NCI-H146 treated with DMSO at 0.1 percent for 48 hours (cell line): Measurements from ENCODE around the gene RRAD.

Source experiments
- DNase-seq: peaks from one replicate; lab custom pipeline; 2025; ENCODE audit not compliant: unreplicated experiment; lab: John Stamatoyannopoulos, UW

RRAD gene

DNA sequence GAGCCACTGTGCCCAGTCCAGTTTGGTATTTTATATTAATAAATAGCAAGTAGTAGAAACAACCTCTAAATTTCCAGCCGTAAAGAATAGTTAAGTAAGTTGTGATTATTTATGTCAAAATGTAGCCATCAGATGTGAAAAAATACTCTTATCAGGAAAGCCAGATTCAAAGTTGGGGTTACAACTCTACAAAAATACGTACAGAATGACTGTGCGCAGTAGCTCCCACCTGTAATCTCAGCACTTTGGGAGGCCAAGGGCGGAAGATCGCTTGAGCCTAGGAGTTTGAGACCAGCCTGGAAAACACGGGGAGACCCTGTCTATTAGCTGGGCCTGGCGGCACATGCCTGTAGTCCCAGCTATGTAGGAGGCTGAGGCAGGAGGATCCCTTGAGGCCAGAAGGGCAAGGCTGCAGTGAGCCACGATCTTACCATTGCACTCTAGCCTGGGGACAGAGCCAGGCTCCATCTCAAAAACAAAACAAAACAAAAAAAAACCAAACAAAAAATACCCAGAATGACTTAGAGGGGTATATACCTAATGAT is 43.3 kb downstream of the RRAD start:
- no peak for DNase-seq

GRCh38 chr16:66881560-66881959 is 43.8 kb downstream of the RRAD start:
- DNase-seq = no peak

- DNase-seq = peak; percentile 0
Measured at GRCh38 chr16:66881014-66881417, 44.3 kb downstream of the RRAD start.

DNA sequence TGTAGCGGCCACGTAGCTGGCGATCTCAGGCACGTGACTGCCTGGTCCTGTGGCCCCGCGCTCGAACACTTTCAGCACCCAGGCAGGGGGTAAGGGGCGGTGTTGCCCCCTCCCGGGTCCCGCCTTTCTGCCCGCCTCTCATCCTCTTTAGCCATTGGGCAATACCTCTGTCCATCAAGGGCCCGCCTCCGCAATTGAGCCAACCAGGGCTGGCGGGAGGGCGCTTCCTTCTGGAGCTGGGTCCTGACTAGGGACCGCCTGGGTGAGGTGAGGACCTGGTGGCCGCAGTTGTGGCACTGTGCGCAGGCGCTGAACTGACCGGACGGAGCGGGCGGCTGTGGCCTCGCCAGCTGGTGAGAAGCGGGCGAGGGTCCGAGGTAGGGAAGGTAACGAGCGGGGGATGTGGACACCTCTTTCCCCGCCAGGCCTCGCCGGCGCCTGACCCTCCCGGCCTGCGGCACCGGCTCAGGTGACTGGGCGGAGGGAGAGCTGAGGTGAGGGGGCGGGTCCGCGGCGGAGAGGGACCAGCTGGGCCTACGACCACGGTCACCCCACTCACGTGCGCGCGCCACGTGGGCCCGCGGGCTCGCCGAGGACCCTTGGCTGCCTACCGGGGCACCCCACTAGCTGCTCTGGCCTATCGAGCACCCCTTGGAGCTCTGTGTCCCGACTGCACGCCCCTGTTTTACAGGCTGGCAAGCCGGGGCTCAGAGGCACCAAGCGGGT is 44.9 kb downstream of the RRAD start, which contains the start of gene PDP2:
TSS of gene PDP2 (plus strand) at position 228 of the 726 bp plus-strand sequence. CDS start 3,770 bp downstream, outside the sequence.
- peak; percentile 86 for DNase-seq

- DNase-seq = no peak
Measured at GRCh38 chr16:66878067-66878466, 47.3 kb downstream of the RRAD start.

- DNase-seq = no peak
Measured at GRCh38 chr16:66874079-66874775, 51.1 kb downstream of the RRAD start.

DNA sequence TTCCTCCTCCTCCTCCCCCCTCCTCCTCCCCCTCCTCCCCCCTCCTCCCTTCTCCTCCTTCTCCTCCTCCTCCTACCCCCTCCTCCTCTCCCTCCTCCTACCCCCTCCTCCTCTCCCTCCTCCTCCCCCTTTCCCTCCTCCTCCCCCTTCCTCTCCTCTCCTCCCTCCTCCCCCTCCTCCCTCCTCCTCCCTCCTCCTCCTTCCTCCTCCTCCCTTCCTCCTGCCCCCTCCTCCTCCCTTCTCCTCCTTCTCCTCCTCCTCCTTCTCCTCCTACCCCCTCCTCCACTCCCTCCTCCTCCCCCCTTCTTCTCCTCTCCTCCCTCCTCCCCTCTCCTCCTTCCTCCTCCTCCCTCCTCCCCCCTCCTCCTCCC is 51.7 kb downstream of the RRAD start:
- DNase-seq = no peak

DNA sequence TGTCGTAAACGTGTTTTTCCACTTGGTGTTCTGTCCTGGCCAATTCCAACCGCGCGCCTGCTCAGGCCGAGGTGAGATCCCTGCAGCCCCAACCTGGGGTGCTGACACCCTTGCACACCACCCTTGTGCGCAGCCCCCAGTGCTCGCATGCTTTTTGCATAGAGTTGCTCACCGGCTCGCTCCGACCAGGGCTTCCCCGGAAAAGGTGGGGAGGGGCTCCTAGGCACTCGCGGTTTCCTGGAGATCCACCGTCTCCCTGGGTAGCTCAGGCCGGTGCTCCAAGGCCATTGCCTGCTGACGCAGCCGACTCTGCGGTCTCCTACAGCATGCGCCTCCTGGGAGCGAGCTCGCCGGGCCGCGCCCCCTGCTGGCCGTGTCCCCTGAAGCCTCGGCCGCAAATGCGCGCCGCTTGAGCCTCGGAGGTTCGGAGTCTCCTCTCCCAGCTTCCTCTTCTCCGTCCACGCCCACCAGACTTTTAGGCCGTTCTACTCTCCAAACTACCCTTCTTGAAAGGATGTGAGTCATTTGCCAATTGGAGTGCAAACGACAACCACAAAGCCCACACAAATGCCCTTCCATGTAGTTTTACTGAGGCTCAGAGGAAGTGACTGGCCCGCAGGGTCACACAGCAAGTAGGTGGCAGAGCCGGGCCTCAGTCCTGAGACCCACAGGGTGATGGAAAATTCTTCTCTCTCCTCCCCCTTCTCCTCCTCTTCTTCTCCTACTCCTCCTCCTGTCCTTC is 52.2 kb downstream of the RRAD start:
- DNase-seq = peak; percentile 49

DNA sequence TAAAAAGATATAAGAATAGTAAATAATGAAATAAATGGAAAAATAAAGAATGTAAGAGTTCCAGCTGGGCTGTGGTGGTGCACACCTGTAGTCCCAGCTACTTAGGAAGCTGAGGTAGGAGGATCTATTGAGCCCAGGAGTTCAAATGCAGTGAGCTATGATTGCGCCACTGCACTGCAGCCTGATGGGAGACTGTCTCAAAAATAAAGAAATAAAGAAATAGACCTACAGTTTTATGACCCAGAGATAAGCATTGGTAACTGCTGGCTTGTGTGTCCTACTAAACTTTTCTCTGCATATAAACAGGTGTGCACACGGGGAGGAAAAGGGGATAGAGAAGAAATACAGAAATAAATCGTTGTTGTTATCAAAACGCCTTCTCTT is 52.8 kb downstream of the RRAD start:
- no peak for DNase-seq

GRCh38 chr16:66871840-66872239 is 53.5 kb downstream of the RRAD start:
- no peak for DNase-seq
